GM18861 (cell line): Measurements from ENCODE around the gene SMIM32.

ENCODE experiments used
- ATAC-seq: cut with Tn5 transposase; IDR thresholded peaks from one replicate; pipeline ENCODE4 v1.9.1; 2021; ENCODE audit not compliant: unreplicated experiment

The SMIM32 gene

GRCh38 chr5:136208916-136209315, 16.0 kb upstream of the SMIM32 start:
- ATAC-seq: no peak

GRCh38 chr5:136207631-136208030, 14.7 kb upstream of the SMIM32 start:
- ATAC-seq: no peak

GRCh38 chr5:136206361-136206760, 13.4 kb upstream of the SMIM32 start:
- ATAC-seq: no peak

- ATAC-seq: no peak
Observed at GRCh38 chr5:136205941-136206340, 13.0 kb upstream of the SMIM32 start.

GRCh38 chr5:136205061-136205702, 12.2 kb upstream of the SMIM32 start:
- no peak for ATAC-seq

GRCh38 chr5:136203303-136203922, 10.5 kb upstream of the SMIM32 start:
- ATAC-seq: no peak

- no peak for ATAC-seq
Observed at GRCh38 chr5:136202469-136203205, 9.7 kb upstream of the SMIM32 start.

GRCh38 chr5:136201870-136202269, 8.9 kb upstream of the SMIM32 start:
- no peak for ATAC-seq

GRCh38 chr5:136200761-136201160, 7.8 kb upstream of the SMIM32 start:
- ATAC-seq: no peak

GRCh38 chr5:136200130-136200529, 7.2 kb upstream of the SMIM32 start:
- ATAC-seq: no peak

- ATAC-seq: no peak
Observed at GRCh38 chr5:136199408-136199807, 6.4 kb upstream of the SMIM32 start.

- no peak for ATAC-seq
Observed at GRCh38 chr5:136198453-136198852, 5.5 kb upstream of the SMIM32 start.

- no peak for ATAC-seq
Observed at GRCh38 chr5:136197462-136198142, 4.6 kb upstream of the SMIM32 start.

- no peak for ATAC-seq
Observed at GRCh38 chr5:136195971-136196820, 3.2 kb upstream of the SMIM32 start.

GRCh38 chr5:136194576-136194975, 1.6 kb upstream of the SMIM32 start:
- no peak for ATAC-seq

GRCh38 chr5:136193322-136193935, 467 bp upstream of the SMIM32 start:
- no peak for ATAC-seq

GRCh38 chr5:136192015-136192525, 892 bp downstream of the SMIM32 start:
- ATAC-seq: no peak

GRCh38 chr5:136191304-136192014, 1.5 kb downstream of the SMIM32 start:
- ATAC-seq: no peak

- no peak for ATAC-seq
Observed at GRCh38 chr5:136190904-136191303, 2.1 kb downstream of the SMIM32 start.
